NCI-H2196 (cell line): Measurements from ENCODE around the gene ADARB1.

Source experiments
- DNase-seq: peaks from one replicate; lab custom pipeline; 2025; ENCODE audit not compliant: unreplicated experiment; lab: John Stamatoyannopoulos, UW

ADARB1 gene

GRCh38 chr21:45039317-45040156, 34.8 kb upstream of the ADARB1 start:
- no peak for DNase-seq

DNA sequence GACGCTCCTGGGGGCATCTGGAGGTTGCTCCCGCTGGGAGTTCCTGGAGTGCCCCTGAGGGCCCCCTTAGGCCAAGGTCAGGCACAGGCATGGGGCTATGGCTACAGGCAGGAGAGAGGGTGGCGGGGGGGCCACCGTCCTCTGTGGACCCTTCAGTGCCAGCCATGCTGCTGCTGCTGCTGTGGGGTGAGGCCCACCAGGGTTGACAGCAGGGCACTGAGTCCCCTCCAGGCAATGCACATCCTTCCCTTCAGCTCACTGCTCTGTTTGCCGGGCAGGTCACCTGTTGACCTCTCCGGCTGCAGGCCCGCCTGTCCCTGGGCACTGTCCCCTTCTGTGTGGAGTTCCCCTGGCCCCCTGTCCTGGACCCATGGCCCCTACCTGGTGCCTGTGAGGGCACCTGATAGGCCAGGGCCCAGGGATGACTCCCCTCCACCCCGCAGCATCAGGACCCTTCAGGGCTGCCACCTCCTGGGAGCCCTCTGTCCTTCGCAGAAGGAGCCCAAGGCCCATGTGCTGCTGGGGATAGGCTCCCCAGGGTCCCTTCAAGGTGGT, 34.1 kb upstream of the ADARB1 start:
- no peak for DNase-seq

- DNase-seq = no peak
Measured at GRCh38 chr21:45040739-45041138, 33.6 kb upstream of the ADARB1 start.

- no peak for DNase-seq
Measured at GRCh38 chr21:45041351-45041805, 33.0 kb upstream of the ADARB1 start.

GRCh38 chr21:45041984-45042663, 32.3 kb upstream of the ADARB1 start:
- no peak for DNase-seq

- no peak for DNase-seq
Measured at GRCh38 chr21:45042664-45043161, 31.7 kb upstream of the ADARB1 start.

- DNase-seq = no peak
Measured at GRCh38 chr21:45043541-45044020, 30.8 kb upstream of the ADARB1 start.

- no peak for DNase-seq
Measured at GRCh38 chr21:45045481-45045880, 28.9 kb upstream of the ADARB1 start.

GRCh38 chr21:45047257-45047656, 27.1 kb upstream of the ADARB1 start:
- no peak for DNase-seq

DNA sequence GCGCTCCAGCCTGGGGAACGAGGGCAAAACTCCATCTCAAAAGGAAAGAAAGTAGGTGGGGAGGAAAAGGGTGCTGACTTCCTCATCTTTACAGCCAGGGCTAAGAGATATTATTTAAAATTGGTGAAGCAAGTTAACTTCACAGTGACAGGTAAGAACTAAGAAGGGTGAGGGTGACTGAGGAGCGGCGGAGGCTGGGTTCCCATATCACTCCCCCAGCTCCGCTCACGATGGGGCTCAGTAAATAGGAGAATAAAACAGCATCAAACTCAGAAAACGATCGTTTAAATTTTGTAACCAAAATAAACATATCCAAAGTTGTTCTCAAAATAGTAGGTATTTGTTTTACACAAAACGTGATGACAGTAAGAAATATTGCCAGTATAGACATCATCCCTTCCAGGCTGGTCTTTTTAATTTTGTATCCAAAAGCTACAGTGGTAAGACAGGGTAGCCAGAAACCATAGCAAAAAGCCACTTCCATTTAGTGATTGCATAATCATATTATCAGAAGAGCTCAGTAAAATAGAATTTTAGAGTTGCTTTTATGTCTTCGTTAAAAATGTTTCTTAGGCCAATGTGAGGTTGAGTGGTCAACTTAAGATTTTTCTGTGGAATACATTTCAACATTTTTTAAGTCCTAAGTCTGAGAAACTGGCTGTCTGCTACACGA, 26.2 kb upstream of the ADARB1 start:
- DNase-seq = no peak

DNA sequence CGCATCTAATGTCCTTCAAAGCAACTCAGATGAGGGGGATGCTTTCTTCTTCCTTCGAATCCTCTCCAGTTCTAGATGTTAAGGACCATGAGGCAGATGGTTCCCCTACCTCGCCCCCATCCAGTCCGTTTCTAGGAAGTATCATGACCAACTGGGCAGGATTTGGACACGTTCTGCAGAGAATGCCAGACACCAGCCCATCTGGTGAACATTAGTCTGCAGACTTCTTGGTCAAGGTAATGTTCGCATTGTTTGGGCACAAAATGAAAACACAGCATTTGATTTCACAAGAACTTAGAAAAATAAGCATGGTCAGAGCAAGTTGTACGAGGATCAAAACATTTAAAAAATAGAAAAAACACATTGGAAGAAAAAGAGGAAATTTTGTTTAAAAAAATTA, 25.4 kb upstream of the ADARB1 start:
- DNase-seq = no peak

DNA sequence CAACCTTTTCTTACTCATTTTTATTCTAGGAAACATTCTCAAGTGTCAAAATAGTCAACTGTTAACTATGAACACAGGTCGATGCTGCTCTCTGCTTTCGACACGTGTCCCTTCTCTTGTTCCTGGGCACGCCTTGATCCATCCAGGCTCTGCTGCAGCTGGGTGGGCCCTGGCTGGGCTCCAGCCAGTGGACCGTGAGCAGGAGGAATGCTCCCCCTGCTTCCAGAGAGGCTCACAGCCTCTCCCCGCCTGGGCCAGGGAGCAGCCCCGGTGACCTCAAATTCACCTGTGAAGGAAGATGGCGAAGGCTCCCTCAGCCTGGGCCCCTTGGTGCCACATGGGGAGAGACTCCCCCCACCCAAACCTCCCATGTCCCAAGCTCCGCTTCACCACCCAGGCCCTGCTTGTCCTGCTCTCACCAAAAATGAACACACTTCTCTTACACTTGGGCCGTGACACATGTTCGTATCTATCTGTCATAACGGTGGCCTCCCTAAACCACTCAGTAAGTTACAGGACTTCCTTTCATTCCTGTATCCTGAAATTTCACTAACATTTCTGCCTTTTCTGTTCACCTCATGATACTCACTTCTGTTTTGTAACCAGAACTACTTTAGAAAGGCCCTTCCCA, 24.6 kb upstream of the ADARB1 start:
- DNase-seq = no peak

DNA sequence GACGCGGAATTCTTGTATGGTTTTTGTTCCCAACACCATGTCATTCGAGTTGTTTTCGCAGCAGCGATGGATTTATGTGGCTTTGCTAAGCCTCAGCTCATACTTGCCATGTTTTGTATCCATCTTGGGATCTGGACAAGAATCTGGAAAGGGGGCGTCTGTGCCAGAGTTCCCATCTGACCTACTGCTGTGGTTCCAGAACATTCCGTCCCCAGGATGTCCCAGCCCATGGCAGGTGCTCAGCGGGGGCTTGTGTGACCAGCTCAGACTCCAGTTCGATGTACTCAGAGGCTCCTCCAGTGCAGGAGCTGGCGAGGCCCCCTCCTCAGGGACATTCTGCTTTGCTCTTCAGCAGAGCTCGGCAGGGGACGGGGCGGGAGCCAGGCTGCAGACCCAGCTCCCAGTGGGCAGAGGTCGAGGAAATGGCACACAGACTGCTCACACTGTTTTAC, 24.0 kb upstream of the ADARB1 start:
- DNase-seq = no peak

DNA sequence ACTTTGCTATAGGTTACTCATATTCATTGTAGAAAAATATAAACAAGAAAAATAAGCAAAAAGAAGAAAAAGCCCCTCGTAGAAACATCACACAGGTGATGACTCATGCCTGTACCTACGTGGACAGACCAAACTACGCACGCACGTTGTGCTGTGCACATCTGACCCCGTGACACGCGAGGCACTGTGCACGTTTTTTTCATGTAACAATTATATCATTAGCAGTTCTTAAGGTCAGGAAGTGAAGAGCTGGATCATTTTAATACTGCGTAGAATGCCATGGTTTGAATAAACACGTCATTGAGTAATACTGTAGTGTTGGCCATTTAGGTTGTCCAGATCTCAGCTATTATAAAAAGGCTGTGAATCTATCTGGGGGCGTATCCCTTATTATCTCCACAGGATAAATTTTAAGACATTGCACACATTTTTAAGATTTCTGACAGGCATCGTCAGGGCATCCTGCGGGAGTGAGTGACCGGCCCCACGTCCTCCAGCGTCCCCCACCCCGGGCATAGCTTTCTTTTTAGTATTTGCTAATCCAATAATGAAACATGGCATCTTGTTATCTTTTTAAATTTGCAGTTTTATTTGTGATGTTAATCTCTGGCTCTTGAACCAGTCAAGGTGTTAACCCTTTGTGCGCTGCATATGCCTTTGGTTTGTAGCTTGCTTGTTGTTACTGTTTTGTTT, 23.4 kb upstream of the ADARB1 start:
- no peak for DNase-seq

GRCh38 chr21:45051580-45052434, 22.6 kb upstream of the ADARB1 start:
- no peak for DNase-seq

DNA sequence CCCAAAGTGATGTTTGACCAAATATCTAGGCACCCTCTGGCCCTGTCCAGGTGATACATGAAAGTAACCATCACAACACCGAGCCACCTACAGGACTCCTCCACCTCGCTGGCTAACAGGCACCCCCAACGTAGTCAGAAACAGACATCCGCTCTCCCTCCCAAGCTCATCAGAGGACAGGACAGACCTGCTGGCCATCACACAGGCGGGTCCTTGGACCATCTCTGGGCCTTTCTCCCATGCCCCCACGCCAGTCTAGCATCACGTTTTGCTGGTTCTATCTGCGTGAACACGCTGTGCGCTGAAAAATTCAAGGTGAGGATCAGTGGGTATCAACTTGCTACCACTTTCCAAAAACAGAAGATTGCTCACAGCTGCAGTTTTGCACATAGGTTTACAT, 21.4 kb upstream of the ADARB1 start:
- no peak for DNase-seq

DNA sequence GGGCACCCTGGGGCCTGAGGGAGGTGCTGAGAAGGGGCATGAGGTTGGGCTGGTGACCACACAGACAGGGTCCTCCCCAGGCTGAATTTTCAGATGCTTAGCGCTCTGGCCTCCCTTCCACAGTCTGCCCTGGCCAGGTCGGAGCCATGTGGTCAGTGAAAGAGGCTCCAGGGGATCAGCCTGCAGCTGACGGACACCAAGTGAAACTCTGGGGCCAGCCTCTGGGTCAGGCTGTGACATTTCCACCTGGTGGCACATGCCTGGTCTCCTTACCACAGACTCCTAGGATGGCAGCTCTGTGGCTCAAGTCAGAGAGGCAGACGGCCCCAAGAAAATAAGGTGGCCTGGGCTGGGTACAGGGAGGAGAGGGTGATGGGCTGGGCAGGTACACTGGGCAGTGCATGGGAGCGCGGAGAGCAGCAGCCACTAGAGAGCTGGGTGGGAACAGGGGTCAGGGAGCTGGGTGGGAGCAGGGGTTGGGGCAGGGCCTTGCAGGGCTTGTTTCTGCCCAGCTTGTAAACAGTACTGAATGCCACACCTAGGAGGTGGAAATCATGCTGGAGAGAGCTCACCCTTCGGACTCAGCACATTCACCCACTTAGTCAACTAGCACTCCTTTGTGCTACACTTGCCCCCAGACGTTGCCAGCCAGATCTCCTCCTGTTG, 20.7 kb upstream of the ADARB1 start:
- no peak for DNase-seq

DNA sequence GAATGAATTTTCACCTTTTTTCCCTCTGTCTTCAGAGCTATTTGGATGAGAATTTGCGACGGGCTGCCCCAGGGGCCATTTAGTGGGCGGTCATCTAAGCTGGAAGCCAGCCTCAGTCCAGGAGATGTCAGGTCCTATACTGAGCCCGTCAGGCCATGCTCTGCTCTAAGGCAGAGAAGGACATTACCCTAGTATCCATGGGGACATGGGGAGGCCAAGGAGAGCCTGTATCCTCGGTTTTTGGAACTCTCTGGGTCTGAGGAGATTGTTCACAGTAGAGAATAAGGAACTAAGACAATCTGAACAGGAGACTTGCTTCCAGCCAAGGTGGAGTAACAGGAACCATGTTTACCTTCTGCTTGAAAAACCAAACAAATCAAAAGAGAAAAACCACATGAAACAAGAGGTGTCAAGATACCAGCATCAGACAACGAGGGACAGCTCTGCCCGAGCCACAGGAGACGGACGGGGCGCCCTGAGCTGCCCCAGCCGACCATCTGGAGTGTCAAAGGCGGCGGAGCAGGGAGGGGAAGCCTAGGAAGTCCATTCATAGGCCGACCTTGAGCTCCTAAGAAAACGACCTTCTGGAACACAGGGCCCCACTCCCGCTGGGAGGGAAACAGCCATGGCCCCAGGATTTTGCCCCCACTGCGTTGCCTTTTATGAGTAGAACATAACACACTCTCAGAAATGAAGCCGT, 20.0 kb upstream of the ADARB1 start:
- DNase-seq = no peak
